H1 (cell line): ENCODE measurements around the gene MIOX. TPM values are rescaled to one million over a fixed set of nuclear protein-coding genes. Genes with fewer than 3 reads are reported as not detected.

Experiments
- ASH2L ChIP-seq: fragments of 200-600, 300-600 bp; sonication (generic); IDR thresholded peaks from one replicate; pipeline ENCODE4 v1.7.1; 2017; ENCODE audit warnings: low read length
- MAFK ChIP-seq: IDR thresholded peaks from 2 replicates; pipeline ENCODE4 v1.6.1; 2012; ENCODE audit warnings: low read depth, mild to moderate bottlenecking, improper control_type of control experiment, low read length
- NRF1 ChIP-seq: IDR thresholded peaks from 2 replicates; pipeline ENCODE4 v1.6.1; 2011; ENCODE audit warnings: mild to moderate bottlenecking, low read depth, low read length, improper control_type of control experiment
- SUZ12 ChIP-seq: fragments of 200-600 bp; sonication (generic); IDR thresholded peaks from 2 replicates; pipeline ENCODE4 v1.6.1; 2012; ENCODE audit warnings: mild to moderate bottlenecking, inconsistent platforms, low read length, moderate library complexity, mixed read lengths
- polyA plus RNA-seq, 7 experiments: library from polyadenylated mRNA; depleted of rRNA in 3 of 7; stranded (reverse) in 5 of 7; unstranded in 2 of 7; fragments of >200 nt in 5 of 7; fragments of 200-250 nt in 2 of 7; gene quantifications; 1 replicate in 5 of 7; 2 replicates in 1 of 7; 4 replicates in 1 of 7; pipeline versions ENCODE4 v1.2.1 to v1.2.3, GENCODE V29; 2011 to 2013; ENCODE audit warnings: missing spikeins in 2 of 7, mixed read lengths in 2 of 7
- total RNA-seq: library from RNA; stranded (reverse); fragmentation: NEBNext Ultra II Directional; extraction: Animal tissue kit (Norgen Biotek cat#: 25700); gene quantifications from 2 replicates; pipeline ENCODE4 v1.2.1, GENCODE V29; 2021

Gene MIOX
- total and polyA plus RNA-seq, 2 of the 8 experiments (the other 6 are each of a cell fraction or from before 2014, with no cell fraction given), result 0.30 to 0.32 TPM

DNA sequence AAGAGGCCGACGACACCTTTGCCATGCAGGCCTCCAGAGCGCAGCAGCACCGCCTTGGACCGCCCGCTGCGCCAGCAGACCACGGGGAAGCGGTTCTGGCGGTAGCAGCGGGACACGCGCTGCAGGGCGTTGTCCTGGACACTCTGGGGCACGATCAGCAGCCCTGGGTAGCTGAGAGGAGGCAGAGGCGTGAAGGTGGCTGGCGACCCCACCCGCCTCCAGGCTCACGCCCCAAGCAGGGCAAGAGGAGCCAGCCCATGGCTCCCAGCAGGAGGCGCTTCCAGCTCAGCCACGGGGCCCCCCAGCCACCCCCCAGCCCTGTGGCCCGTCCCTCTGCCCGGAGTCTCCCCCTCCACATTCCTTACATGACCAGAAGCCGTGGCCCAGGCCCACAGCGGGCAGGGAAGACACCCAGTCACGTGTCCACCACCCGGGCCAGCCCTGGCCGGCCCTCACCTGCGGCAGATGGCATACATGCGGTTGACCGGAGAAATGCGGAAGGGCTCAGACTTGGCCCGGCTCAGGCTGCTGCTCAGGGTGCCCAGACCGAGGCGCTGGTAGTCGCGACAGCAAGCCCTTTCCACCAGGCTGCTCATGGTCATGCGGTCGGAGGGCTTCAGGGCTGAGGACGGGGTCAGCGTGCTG is 27.0 kb upstream of the MIOX start (continued):
- TF ChIP-seq MAFK, result no peak
- no peak for TF ChIP-seq SUZ12
- no peak for TF ChIP-seq ASH2L
- no peak for TF ChIP-seq NRF1
- TF ChIP-seq, all 59 proteins: peak for 0
